ENCODE measurements around the gene ASIC3. TPM values are rescaled to one million over a fixed set of nuclear protein-coding genes. Genes with fewer than 3 reads are reported as not detected.

Gene ASIC3
- total and polyA plus RNA-seq, 2 of the 8 experiments (the other 6 are each of a cell fraction or from before 2014, with no cell fraction given): 1.6 to 1.9 TPM

- Histone ChIP-seq H3K18ac (ENCODE audit: extremely low read depth, low read length) (peak within 1 kb of the TSS; percentile 71), H3K14ac (ENCODE audit: insufficient read length) (no peak within 1 kb of the TSS), H3K4me2 (ENCODE audit: insufficient read depth in 1 of 2, low read depth in 2 of 2, low read length in 2 of 2) (peak within 1 kb of the TSS; percentile 86 to 99), H2BK5ac (ENCODE audit: low read depth, low read length) (peak within 1 kb of the TSS; percentile 71), H2BK20ac (ENCODE audit: low read length) (peak within 1 kb of the TSS; percentile 34; the same call in 1 of the 2 replicates), H2BK120ac (replicated peaks; ENCODE audit: low read depth, low read length) (no peak within 1 kb of the TSS), H2AFZ (ENCODE audit: low read length) (no peak within 1 kb of the TSS), H3K23ac (ENCODE audit: insufficient read length) (no peak within 1 kb of the TSS), H2BK15ac (ENCODE audit: low read length) (peak within 1 kb of the TSS; percentile 19; the same call in 1 of the 2 replicates), H4K5ac (ENCODE audit: insufficient read length, low read depth, low read length) (peak within 1 kb of the TSS; percentile 72), H3K36me3 (ENCODE audit: control insufficient read depth in 2 of 4, insufficient read depth in 4 of 4, low read length in 3 of 4) (peaks cover 0 to 3% (median 1%) of the 10 kb centered on the region in 4 experiments; a peak in 2 of 8 replicates), H3K9me3 (ENCODE audit: insufficient read depth in 2 of 2, low read depth in 1 of 2, low read length in 1 of 2) (no peaks in the 10 kb centered on the region), H2BK12ac (ENCODE audit: low read depth, low read length) (peak within 1 kb of the TSS; percentile 80; the same call in 1 of the 2 replicates), H3K27ac (ENCODE audit: low read depth, low read length) (0 out of 2 replicates have a peak within 1 kb of the TSS, but pooled peaks have one; percentile 61), H3K23me2 (ENCODE audit: low read depth, low read length) (peaks cover 33% of the 10 kb centered on the region), H4K20me1 (replicated peaks in 1 of 2; ENCODE audit: control insufficient read depth in 1 of 2, insufficient read depth in 2 of 2, low read length in 2 of 2) (peaks cover 2 to 4% of the 10 kb centered on the region in 2 experiments), H3K9ac (replicated peaks in 1 of 4; ENCODE audit: extremely low read depth in 1 of 4, low read depth in 3 of 4, low read length in 3 of 4) (peak within 1 kb of the TSS in 3 of 4 experiments; percentile 29 to 62 (median 35); a peak in 6 of 7 replicates), H4K91ac (replicated peaks; ENCODE audit: insufficient read length, low read length) (peak within 1 kb of the TSS; percentile 48), H3K56ac (replicated peaks; ENCODE audit: insufficient read length, low read depth, low read length) (no peak within 1 kb of the TSS), H3K79me1 (ENCODE audit: low read depth, low read length) (0 out of 2 replicates have a peak, but pooled peaks cover 3% of the 10 kb centered on the region), H3K27me3 (replicated peaks in 1 of 4; ENCODE audit: control insufficient read depth in 3 of 4, extremely low read depth in 1 of 4, insufficient read depth in 3 of 4, low read length in 3 of 4) (peaks cover 0 to 9% (median 4%) of the 10 kb centered on the region in 4 experiments; a peak in 5 of 7 replicates), H3K4ac (replicated peaks; ENCODE audit: insufficient read length, low read depth, low read length) (peak within 1 kb of the TSS; percentile 89), H2AK5ac (ENCODE audit: low read depth, low read length) (no peak within 1 kb of the TSS; the same call in 1 of the 2 replicates), H3K79me2 (ENCODE audit: control insufficient read depth in 1 of 2, insufficient read depth in 2 of 2, low read length in 2 of 2) (peaks cover 0 to 8% of the 10 kb centered on the region in 2 experiments; a peak in 1 of 4 replicates), H3K4me1 (replicated peaks in 1 of 4; ENCODE audit: control insufficient read depth in 3 of 4, insufficient read depth in 4 of 4, low read length in 3 of 4) (peaks cover 9 to 42% (median 32%) of the 10 kb centered on the region in 4 experiments), H4K8ac (ENCODE audit: extremely low read depth, insufficient read depth, low read length) (peak within 1 kb of the TSS; percentile 45), H3K4me3 (ENCODE audit: extremely low read depth in 1 of 4, insufficient read depth in 2 of 4, low read depth in 3 of 4, low read length in 4 of 4) (peak within 1 kb of the TSS; percentile 59 to 91 (median 74))
- ChIA-PET CTCF (ENCODE audit: partially characterized antibody) (interaction anchor here (0.7 to 9.7 kb wide), 13 partner anchors 18 to 85 kb away, joined by 3 to 88 read pairs (median 5); no protein-coding TSS in a partner anchor), POLR2A (ENCODE audit: partially characterized antibody) (interaction anchor here (0.8 to 2.0 kb wide), 11 partner anchors 9 to 51 kb away, joined by 3 to 15 read pairs (median 5); partner anchors contain the start of genes ABCB8 and TMUB1)
- FAIRE-seq: no peak
- DNase-seq (ENCODE audit: low read depth in 1 of 2, low spot score in 2 of 2): peak in 1 of 2 experiments; percentile 88
- 0% methylated on average over 7 of the region's 75 CpGs; no CpG with 5 or more reads in 1 of the 2 experiments for WGBS, 2 experiments (ENCODE audit: extremely low coverage in 1 of 2, insufficient coverage in 1 of 2, insufficient read length in 1 of 2, insufficient replicate concordance in 2 of 2, low coverage in 1 of 2, low lambda C conversion rate in 2 of 2, missing lambda C conversion rate in 1 of 2)
- TF ChIP-seq CTBP2 (IDR thresholded peaks at IDR 0.05; ENCODE audit: borderline replicate concordance, insufficient read depth, insufficient read length, low read length) (peak; percentile 49), EGR1 (IDR thresholded peaks at IDR 0.05; ENCODE audit: borderline replicate concordance, low read depth, low read length) (peak; percentile 82), CEBPB (IDR thresholded peaks at IDR 0.05; ENCODE audit: low read depth, low read length) (no peak), RBBP5 (IDR thresholded peaks at IDR 0.05; ENCODE audit: borderline replicate concordance, low read depth, low read length) (0 out of 2 replicates have a peak, but pooled peaks have one; percentile 54), CTCF (IDR thresholded peaks at IDR 0.05; ENCODE audit: control extremely low read depth in 1 of 3, insufficient read depth in 1 of 3, low read depth in 1 of 3, low read length in 3 of 3) (peak in 2 of 3 experiments; percentile 20 to 22; a peak in 2 of 4 replicates), SIN3A (conservative IDR thresholded peaks at IDR 0.05 in 1 of 2, IDR thresholded peaks at IDR 0.05 in 1 of 2; ENCODE audit: low read depth in 1 of 2, low read length in 2 of 2) (peak in 1 of 2 experiments; percentile 72; a peak in 2 of 4 replicates)
Observed at GRCh38 chr7:151059367-151060112, 11.2 kb downstream of the ASIC3 start, which contains the start of gene SLC4A2. Gene SLC4A2, plus strand, starts transcription at chr7:151059589. Its CDS starts 2,399 bp downstream, at chr7:151061988.
